GM18951 (cell line): ENCODE data around the gene SSX2IP.

Experiments
- POLR2A ChIP-seq: IDR thresholded peaks from 4 replicates; pipeline ENCODE4 v1.6.1; 2011; ENCODE audit warnings: mild to moderate bottlenecking; ENCODE audit not compliant: insufficient read length, insufficient read depth; ENCODE audit errors: extremely low read depth
- in situ Hi-C: fragments of 300-500 bp; cut with MboI; formaldehyde crosslinking; loops from one replicate; pipeline ENCODE4 v1.12.0; 2022; ENCODE audit warnings: low sequenced_read_pairs, mixed read lengths, inconsistent platforms; ENCODE audit not compliant: unreplicated experiment

The SSX2IP gene

DNA sequence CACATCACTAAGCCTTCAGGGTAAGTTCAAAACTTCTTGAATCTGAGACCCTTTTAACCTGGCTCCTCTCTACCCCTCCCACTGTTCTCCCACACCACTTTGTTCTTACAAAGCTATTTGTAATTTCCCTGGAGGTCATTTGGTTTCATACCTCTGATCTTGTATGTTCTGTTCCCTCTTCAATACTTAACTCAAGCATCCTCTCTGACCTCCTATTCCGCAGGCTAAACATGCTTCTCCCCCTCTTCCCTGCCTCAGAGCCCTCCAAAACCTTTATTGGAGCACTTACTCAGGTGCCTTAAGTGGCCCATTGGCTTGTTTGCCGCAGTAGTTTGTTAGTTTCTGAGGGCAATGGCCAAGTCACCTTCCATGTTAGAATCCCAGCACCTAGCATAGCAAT, 54.8 kb downstream of the SSX2IP start:
- in situ Hi-C loops = loop anchor here (25.0 kb wide), 1 partner anchor 723 kb away; no protein-coding TSS in a partner anchor
- TF ChIP-seq POLR2A = no peak

DNA sequence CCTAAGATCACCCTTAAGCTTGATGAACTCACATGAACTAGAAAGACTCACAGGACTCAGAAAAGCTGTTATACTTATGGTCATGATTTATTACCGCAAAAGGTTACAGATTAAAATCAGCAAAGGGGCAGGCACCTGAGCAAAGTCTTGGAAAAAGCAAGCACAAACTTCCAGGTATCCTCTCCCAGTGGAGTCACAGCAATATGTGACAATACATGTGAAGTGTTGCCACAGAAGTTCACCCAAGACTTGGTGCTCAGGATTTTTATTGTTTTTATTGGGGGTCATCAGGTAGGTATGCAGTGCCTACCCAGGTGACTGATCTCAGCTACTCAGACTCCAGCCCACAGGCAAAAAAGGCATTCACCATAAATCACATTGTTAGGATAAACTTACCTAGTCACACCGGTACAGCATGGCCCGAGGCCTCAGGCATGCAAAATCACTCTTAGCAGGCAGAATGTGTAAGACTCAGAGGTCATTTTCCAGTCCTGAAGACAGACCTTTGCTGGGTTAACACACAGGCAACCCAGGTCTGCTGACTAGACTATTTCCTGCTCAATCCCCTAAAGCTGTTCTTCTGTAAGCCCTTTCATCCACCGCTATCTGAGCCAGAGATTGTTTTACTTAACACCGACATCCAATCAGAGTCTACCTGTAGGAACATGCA, 55.6 kb downstream of the SSX2IP start:
- in situ Hi-C loops = loop anchor here (25.0 kb wide), 1 partner anchor 722 kb away; no protein-coding TSS in a partner anchor

DNA sequence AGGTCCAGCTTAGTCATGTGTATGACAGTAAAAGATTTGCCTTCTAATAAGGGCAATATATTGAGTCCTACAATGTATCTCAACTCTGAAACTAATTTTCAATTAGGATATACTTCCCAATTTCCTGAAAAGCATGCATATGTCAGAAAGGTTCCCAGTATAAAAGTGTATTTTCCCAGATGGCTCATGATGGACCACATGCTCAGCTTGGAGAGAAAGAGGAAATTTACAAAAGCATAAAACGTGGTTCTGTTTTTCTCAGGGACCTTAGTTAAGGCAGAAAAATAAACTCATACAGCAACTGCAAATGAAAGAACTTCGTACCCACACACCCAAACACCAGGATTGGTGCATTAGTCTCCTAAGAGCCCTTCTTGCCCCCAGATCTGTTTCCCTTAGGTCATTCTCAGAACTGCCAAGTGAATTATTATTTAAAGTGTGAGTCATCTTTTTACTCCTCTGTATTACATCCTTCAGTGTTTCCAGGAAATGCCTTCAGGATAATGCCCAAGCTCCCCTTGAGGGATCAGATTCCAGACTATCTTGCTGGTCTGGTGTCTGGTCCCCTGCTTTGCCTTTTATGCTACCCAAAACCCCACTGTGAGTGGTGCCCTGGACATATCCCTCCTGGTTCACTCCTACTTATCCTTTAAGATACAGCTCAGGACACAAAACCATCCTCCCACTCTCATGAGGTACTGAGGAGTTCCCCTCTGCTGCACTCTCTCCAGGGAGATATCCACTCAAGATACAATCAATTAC, 57.4 kb downstream of the SSX2IP start:
- TF ChIP-seq POLR2A = no peak
- in situ Hi-C loops = loop anchor here (25.0 kb wide), 1 partner anchor 721 kb away; no protein-coding TSS in a partner anchor

More for the DNA sequence above, 55.6 kb downstream of the SSX2IP start:
- no peak for TF ChIP-seq POLR2A

DNA sequence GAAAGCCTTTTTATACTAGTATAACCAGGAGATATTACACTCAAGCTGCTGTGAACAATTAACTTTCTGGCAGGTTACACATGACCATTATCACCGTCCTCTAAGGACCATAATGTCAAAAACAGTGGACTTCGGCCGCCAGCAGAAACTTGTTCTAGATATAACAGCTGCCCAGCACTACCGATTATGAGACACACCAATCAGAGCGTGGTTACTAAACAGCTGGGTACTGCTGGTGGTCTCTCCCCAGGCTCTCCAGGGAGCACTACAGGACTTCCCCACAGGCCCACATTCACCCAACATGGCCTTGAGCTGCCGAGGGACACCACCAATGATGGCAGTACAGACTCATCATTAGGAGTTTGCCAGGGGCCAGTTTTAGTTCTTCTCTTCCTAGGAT, 58.1 kb downstream of the SSX2IP start:
- in situ Hi-C loops = loop anchor here (25.0 kb wide), 1 partner anchor 720 kb away; no protein-coding TSS in a partner anchor
- no peak for TF ChIP-seq POLR2A

DNA sequence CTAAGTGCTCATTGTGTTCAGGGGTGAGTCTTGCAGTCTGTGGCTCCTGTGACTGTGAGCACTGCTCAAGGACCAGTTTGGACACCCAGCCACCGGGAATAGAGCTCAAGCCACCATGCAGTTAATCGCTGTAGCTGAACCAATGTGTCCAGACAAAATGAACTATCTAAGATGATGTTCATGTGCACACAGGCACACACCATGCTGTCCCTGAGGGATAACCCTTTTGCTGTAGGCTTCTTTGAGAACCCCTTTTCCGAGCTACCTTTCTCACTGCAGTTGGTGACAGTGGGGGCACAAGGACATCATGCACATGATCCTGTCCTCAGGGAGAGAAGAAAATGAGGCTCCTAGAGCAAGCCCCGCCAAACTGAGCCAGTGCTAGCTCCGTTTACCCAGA, 65.4 kb downstream of the SSX2IP start:
- TF ChIP-seq POLR2A = no peak
- in situ Hi-C loops = loop anchor here (25.0 kb wide), 2 partner anchors 488 to 713 kb away; partner anchors contain the start of gene PRKACB

DNA sequence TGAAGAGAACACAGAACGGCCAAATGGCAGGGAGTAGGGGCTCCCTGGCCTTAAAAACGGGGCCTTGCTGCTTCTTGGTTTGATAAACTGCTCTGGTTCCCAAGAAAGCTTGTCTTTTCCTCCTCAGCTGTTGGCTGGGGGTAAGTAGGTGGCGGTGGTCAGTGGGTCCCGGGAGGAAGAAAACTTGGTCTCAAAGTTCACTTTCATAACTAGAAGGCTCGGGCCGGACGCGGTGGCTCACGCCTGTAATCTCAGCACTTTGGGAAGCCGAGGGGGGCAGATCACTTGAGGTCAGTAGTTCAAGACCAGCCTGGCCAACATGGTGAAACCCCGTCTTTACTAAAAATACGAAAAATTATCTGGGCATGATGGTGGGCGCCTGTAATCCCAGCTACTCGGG, 68.7 kb downstream of the SSX2IP start:
- no peak for TF ChIP-seq POLR2A
- in situ Hi-C loops = loop anchor here (25.0 kb wide), 1 partner anchor 484 kb away; the partner anchor contains the start of gene PRKACB

DNA sequence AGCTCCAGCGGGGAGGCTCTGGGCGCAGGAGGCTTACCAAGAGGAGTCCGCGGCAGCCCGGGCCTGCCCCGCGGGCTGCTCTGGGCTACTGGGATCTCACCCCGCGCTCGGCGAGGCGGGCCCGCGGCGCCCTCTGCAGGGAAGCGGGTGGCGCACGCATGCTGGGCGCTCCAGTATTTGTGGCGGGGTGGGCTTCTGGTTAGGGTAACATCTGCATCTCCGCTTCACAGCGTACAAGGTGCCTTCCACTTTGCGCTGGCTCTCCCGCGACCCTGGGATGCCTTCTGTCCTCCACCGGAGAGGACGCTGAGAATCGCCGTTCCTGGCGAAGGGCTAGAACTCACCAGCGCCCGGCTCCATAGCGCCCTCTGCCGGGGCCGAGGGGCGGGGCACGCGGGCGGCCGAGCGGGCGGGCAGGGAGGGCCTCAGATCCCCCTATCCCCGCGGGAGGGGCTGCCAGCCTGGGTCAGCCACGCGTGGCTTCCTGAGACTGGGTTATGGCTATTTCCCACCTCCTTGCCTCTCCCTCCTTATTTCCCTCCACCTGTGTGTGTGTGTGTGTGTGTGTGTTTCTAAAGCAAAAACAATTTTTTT, 69.4 kb downstream of the SSX2IP start:
- in situ Hi-C loops = loop anchor here (25.0 kb wide), 1 partner anchor 484 kb away; the partner anchor contains the start of gene PRKACB
- no peak for TF ChIP-seq POLR2A

DNA sequence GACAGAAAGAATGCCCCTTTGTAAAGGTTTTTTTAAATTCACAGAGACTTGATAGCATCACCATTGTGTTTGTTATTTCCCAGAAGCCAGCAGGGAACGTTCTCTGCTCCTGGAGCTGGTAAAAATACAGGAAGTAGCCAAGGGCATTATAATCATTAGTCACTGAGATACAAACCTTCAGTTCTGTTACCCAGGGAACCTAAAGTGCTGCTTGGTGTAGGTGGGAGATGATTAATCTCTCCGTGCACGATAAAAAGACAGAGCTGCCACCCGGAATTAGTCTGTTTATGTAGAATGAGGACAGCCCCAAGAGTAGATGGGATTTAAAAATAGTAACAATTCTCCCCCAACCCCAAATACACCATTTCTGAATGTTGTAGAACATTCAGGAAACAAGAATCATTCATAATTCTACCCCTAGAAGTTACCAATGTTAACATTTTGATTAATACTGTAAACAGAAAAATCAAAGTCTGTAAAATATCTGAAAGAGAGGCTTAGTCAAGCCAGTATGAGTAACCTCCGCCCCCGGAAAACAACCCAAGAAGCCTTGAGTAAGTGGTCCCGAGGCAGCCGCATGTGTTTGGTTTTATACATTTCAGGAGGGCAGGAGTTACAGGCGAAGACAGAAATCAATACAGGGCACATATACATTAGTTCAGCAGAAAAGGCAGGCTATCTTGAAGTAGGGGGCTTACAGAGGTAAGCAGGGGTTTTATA, 70.7 kb downstream of the SSX2IP start:
- in situ Hi-C loops = loop anchor here (10.0 to 25.0 kb wide), 2 partner anchors 185 to 482 kb away; partner anchors contain the start of gene PRKACB
- TF ChIP-seq POLR2A = no peak

DNA sequence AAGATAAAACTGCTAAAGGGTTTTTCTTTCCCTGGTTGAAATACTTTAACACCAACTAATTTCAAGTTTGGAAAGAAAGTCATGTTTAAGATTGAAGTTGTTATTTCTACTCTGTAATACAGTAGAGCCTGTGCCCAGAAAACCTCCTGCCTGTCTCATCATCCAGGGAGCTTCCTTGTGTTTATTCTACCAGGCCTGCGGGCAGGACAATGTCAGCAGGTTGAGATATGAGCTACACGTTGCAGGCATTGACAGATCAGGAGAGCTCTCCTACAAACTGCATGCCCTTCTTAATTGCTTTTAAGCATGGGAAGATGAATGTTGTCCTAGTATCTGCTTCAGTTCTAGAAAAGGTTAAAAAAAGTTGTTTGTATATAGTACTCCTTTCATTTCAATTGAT, 72.9 kb downstream of the SSX2IP start:
- in situ Hi-C loops = loop anchor here (10.0 to 25.0 kb wide), 2 partner anchors 183 to 480 kb away; partner anchors contain the start of gene PRKACB

DNA sequence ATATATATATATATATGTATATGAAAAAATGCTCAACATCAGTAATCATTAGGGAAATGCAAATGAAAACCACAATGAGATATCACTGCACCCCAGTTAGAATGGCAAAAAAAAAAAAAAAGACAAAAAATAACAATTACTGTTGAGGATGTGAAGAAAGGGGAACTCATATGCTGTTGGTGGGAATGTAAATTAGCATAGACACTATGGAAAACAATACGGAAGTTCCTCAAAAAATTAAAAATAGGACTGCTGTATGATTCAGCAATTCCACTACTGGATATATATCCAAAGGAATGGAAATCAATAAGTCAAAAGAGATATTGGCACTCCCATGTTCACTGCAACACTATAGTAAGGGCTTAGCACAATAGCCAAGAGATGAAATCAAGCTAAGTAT, 74.5 kb downstream of the SSX2IP start:
- TF ChIP-seq POLR2A = no peak
- in situ Hi-C loops = loop anchor here (10.0 to 25.0 kb wide), 2 partner anchors 181 to 478 kb away; partner anchors contain the start of gene PRKACB

More for the DNA sequence above, 72.9 kb downstream of the SSX2IP start:
- TF ChIP-seq POLR2A = no peak

DNA sequence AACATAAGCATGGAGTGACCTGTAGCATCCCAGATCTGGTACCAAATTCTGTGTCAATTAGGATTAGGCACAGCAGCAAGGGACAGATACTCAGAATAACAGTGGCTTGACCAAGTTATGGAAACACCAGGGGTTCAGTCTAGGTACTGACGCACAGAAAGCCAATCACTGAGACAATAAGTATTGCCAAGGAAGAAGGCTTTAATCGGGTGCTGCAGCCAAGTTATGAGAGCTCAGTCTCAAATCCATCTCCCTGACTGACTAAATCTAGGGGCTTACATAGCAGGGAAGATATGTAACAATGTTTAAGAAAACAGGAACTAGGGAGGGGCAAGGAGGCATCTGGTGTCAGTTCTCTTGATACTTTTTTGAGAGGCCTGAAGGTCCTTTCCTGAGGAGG, 76.4 kb downstream of the SSX2IP start:
- TF ChIP-seq POLR2A = no peak
- in situ Hi-C loops = loop anchor here (10.0 to 25.0 kb wide), 2 partner anchors 179 to 477 kb away; partner anchors contain the start of gene PRKACB

DNA sequence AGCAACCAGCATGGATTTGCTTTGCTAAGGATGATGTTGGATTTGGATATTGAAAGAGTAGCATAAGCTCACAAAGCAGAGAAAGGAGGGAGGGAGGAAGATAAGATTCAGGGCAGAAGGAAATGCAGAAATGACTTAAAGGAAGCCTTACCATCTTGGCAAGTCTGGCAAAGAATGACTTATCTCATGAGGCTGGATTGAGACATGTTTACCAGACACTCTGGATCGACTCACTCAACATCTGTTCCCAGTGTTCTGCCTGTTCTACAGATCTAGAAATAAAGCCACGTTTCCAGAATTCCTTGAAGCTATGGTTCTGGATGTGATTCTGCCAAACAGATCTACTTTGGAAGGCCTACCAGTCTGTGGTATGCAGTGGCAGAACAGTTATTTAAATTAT, 77.2 kb downstream of the SSX2IP start:
- no peak for TF ChIP-seq POLR2A
- in situ Hi-C loops = loop anchor here (10.0 to 25.0 kb wide), 2 partner anchors 178 to 476 kb away; partner anchors contain the start of gene PRKACB
